GM21723 (cell line): Measurements from ENCODE around the gene PRDM15.

Experiments used
- ATAC-seq: cut with Tn5 transposase; IDR thresholded peaks from one replicate; pipeline ENCODE4 v1.9.1; 2021; ENCODE audit warnings: mild to moderate bottlenecking, moderate library complexity; ENCODE audit not compliant: unreplicated experiment

Gene PRDM15

DNA sequence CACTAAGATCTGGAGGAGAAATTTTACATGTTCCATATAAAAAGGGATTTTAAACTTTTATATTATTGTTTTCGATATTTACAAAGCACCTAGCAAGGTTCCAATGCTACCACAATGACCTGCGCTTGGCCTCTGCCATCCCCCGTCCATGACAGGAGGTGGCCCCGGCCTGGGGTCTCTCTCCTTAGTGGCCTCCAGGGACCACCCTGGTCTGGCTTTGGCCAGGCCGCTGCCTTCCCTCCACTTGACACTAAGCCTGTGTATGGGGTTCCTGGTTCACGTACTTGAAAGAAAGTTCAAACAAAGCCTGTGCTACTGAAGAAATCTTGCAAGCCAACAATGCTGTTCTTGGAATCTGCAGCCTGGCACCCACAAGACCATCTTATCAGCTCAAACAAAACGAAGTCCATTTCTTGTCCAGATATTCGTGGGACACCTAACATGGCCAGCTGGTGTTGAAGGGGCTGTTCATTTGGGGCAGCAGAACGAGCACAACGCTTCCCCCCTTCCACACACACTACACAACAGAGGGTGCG, 12.8 kb downstream of the PRDM15 start:
- ATAC-seq, result no peak

DNA sequence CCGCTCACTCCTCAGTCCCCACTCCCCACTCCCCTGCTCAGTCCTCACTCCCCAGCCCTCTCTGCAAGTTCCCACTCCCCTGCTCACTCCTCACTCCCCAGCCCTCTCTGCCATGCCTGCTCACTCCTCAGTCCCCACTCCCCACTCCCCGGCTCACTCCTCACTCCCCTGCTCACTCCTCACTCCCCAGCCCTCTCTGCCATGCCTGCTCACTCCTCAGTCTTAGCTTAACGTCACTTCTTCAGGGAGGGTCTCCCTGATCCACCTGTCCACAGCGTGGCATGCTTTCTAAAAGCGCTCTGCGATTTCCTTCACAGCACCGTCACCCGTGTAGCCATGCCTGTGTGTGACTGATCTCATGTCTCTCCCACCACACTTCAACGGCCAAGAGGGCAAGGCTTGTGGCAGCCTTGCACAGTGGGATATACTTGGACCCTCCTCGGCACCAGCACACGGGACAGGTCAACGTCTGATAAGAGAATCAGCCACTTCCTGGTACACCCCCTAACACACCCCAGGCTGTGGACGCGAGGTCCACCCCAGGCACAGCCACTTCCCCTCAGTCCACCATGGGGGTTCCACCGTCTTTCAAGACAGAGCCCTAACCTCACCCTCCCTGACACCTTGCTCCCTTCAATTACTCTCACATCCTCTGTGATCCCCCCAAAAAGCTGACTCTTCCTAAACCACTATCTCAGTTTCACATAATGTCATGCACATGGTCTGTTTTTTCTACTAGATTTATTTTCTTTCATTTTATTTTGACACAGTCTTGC, 14.0 kb downstream of the PRDM15 start:
- ATAC-seq, result peak; percentile 71

DNA sequence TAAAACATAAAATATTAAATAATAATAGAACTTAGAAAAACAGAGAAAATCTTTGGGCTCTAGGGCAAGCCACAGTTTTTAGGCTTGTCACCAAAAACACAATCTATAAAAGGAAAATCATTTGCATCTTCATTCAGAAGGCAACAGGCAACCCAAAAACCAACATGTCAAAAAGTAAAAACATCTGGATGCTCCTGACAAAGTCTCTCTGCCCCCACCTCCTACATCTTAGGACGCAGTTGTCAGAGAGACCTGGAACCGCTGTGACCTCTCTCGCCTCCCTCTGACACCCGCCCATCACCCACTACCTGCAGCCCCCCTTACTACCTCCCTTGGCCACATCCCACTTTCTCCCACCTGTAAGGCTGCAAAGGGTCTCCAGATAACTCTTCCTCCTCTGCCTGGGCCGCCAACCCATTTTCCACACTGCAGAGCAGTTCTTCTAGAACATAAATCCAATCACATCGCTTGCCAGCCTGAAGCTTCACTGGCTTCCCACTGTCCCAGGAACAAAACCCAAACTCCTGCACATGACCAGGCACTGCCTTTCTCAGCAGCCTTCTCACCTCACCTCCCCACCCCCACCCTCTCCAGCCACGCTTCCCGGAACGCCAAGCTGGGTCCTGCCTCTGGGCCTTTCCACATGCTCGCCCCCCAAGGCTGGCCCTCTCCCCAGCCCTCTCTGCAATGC, 14.7 kb downstream of the PRDM15 start:
- no peak for ATAC-seq

DNA sequence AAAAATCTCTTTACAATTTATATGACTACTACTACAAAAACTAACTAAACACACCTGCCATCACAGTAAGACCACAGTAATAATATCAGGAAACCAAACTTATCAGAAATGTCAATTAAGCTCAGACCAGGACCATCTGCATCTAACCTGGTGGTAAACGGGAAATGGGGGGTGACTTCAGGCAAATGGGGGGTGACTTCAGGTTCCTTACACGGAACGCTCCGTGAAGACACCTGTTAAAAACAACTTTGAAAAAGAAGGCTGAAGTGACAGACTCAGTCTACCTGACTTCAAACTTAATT, 15.8 kb downstream of the PRDM15 start:
- no peak for ATAC-seq

DNA sequence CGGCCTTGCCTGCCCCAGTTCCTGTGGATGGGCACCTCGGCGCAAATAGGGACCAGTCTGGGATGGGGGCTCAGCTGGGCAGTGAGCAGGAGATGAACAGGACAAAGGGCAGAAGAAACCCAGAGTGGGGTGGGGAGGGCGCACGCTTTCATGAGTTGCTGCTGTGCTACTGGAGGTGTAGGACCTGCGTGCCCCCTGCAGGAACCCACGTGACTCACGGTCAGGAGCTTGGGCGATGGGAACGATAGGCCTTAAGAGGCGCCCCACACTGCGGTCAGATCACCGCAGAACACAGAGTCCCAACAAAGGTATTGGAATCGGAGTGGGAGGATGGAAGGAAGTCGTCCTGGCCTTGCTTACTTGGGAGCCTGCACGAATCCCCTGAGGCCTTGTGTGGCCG, 17.2 kb downstream of the PRDM15 start:
- ATAC-seq, result no peak

DNA sequence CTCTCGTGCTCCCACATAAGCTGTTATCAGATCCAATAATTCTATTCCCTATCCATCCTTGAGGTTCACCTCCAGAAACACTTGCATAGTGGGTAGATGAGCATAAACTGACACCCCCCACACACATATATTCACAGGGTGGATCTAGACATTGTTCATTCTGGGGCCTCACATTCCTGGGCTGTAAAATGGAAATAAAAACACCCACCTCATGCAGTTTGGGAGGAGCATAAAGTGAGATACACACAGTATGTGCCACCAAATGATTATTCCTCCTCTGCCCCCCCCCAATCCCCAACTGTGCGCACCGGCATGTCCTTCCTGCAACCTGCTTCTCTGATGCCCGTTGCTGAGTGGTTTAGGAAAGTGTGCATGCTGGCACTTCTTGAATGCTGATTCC, 17.9 kb downstream of the PRDM15 start:
- no peak for ATAC-seq

DNA sequence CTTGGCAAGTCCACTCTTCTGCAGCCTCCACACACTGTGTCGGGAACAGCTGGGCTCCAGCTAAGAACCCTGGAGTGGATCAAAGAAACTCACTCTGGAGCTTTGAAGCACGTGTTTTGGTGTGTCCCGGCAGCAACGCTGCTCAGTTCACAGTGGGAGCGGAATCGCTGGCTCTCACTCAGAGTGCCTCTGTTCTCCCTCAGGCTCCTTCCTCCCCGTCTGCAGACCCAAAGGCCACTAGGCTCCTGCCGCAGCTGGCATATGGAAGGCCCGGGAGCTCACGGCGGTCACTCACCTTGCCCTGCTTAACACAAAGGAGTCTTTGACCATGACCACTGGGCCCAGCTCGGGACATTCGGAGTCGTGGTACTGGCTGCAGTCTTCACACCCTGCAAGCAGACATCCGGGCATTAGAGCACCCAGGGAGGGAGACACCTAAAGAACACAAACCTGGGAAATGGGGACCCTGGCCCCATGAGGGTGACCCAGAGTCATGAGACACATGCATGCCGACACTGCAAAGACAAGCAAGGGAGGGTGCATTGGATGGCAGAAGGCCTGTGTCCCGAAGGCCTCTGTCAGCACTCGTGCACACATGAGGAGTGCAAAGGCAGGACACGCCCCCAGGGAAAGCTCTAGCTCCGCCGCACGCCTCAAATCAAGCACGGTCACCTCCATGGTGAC, 19.7 kb downstream of the PRDM15 start:
- ATAC-seq, result no peak

DNA sequence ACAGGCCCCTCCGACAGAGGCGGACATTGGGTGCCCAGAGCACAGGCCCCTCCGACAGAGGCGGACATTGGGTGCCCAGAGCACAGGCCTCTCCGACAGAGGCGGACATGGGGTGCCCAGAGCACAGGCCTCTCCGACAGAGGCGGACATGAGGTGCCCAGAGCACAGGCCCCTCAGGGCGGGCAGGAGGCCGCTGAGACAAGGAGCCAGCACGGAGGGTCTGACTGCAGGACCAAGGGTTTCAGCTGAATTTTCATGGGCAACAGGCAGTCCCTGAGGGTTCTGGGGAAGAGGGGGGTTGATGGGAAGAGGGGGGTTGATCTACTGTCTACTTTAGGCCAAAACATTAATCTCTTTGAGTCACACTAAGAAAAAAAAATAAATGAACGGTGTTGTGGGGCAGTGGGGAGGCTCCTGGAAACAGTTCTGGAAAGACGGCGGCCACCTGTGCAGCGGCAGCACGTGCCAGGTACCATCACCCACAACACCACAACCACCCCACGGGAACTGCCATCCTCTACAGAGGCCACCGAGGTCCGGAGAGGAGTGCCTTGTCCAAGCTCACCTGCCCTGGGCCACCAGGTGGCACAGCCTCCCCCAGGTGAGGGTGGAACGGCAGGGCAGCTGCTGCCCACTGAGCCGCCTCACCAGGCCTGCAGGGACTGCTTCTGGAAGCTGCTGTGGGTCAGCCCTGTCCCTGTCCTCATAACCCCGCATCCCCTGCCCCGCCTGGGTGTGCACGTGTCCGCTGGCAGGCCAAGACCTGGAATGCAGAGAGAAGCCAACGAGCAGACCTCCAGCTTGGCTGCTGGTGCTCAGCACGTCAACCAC, 20.5 kb downstream of the PRDM15 start:
- ATAC-seq, result no peak

DNA sequence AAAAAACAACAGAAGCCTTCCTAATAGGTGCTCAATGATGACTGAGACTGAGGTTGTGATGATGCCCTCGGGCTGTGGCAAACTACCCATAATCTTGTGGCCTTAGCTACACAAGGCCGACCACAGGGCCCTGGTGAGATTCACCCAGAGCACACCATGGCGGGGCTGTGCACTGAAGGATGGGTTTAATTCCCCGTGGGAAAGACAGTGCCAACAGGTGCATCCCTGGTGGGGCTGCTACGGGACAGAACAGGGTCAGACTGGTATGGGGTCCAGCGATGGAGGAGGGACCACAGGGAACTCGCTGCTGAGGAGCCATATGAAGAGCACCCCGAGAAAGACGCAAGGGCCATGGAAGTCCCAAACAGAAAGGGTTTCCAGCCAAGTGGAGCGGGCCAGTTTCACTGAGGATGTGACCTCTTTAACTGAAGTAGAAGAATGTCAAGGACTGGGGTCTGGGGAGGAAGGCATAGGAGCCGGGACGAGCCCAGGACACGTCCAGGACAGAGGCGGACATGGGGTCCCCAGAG, 21.3 kb downstream of the PRDM15 start:
- ATAC-seq, result no peak

DNA sequence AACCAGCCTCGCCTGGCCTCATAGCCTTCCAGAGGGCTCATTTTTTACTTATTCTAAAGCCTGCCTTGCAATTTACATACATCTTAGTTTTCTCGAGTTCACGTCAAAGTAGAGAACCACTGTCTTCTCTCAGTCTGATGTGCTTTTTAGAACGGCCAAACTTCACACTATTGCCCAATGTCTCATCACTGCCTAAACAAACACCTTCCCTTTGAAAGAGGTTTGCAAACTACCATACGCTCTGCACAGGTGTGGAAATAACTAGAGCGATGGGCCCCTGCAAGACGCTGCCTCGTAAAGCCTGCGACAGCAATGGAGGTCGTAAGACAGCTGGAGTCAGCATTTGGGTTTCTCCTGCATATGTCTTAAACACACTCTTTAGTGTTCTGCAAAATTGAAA, 22.6 kb downstream of the PRDM15 start:
- ATAC-seq, result no peak

DNA sequence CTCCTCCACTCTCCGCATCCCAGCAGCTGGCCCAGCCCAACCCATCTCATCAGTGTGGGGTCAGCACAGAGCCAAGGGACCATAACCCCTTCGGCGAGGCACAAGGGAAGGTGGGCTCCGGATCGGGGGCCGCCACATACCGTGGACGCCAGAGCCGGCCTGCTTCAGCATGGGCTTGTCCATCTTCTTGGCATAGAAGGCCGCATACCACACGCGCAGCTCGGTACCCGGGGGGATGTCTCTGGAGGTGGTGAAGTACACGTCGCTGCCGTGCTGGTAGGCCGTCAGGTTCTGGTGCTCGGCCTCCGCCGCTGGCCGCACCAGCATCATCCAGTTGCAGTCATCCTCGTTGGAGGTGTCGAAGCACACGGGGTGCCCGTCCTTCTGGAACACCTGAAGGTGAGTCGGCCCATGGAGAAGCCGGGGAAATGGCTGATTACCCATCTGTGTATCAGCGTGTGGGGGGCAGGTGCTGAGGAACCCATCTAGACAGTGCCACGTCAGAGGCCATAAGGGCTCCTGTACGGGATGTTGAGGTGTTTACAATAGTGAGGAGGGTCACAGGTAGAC, 24.6 kb downstream of the PRDM15 start:
- ATAC-seq, result no peak

DNA sequence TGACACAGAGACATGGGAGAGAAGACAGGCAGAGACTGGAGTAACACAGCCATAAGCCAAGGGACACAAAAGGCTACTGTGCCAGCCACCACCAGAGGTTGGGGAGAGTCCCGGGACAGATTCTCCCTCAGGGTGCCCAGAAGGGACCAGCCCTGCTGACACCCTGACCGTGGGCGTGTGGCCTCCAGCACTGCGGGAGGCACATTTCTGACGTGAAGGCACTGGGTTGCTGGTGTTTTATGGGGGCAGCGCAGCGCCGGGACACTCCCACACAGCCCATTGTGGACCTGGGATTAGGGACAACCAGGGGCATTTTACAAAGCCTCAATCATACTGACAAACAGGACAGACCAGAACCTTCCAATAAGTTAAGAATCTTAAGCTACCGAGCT, 26.2 kb downstream of the PRDM15 start:
- no peak for ATAC-seq

DNA sequence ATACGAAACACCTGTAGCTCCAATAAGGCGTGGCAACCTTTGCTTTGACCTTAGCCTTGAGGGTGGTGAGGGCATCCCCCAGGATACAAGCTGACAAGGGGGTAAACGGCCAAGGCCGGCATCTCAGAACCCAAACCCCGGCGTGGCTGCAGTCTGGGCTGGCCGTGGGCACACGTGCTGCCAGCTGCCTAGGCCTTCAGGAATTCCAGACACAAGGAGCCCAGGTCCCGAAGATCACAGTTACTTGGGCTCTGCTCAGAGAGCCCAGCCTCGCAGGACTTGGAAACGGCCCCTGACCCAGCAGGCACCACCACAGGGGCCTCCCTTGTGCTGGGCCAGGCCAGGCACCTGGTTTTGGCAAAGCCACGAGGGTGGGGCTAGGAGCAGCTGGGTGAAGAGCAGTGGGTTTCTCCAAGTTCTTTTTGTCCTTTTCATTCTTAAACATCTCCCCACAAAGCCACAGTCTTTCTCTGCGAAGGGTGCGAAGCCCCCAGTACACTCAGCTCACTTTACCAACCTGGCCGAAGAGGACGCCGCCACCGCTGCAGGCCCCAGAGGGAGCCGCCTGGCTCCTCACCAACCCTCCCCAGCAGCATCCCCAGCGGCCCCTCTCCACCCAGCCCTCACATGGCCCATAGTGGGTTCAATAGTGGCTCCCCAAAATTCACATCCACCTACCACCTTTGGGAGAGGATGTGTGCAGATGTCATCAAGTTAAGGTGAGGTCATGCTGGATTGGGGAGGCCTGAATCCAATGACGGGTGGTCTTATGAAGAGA, 26.8 kb downstream of the PRDM15 start:
- no peak for ATAC-seq

DNA sequence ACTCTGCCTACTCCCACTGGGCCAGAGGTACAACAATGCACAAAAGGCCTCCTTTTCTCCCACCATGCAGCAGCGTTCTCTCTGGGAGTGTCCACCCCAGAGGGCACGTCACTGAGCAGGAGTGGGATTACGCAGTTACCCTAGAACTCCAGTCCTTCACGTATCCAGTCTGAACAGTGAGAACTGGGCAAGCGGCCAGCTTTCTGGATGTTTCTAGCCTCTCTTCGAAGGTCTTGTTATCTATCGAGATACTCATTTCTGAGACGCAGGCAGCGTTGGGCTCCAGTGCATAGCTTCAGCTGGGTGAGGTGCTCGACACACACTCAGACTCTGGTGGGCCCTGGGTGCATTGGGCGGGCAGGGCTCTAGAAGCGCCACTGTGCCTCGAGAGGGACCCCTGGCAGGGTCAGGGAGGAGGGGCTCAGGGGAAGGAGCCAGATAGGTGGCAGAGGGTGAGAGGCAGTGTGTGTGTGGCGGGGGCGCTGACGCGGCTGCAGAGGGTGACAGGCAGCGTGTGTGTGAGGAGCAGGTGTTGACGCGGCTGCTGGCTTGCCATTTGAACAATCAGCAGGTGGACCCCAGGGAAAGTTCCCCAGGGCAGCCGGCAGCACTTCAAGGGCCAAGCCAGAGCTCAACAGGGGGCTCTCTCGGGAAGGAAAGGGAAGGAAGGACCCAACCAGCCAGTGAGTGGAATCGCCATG, 27.9 kb downstream of the PRDM15 start:
- ATAC-seq, result no peak

DNA sequence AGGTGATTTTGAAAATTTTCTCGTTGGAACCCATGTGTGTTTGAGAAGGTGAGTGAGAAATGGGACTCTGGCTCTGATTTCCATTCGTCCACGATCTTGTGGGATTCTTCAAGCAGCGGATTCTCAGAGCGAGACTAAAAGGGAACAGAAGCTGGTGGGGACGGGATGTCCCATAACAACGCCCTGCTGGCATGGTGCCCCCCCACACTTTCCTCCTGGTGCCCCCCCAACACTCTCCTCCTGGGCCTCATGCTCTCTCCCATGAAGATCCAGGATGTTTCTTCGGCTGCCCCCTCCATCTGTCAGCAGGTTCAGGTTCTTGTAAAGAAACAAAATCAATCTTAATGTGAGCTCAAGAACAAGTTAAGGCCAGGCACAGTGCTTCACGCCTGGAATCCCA, 29.1 kb downstream of the PRDM15 start:
- no peak for ATAC-seq

DNA sequence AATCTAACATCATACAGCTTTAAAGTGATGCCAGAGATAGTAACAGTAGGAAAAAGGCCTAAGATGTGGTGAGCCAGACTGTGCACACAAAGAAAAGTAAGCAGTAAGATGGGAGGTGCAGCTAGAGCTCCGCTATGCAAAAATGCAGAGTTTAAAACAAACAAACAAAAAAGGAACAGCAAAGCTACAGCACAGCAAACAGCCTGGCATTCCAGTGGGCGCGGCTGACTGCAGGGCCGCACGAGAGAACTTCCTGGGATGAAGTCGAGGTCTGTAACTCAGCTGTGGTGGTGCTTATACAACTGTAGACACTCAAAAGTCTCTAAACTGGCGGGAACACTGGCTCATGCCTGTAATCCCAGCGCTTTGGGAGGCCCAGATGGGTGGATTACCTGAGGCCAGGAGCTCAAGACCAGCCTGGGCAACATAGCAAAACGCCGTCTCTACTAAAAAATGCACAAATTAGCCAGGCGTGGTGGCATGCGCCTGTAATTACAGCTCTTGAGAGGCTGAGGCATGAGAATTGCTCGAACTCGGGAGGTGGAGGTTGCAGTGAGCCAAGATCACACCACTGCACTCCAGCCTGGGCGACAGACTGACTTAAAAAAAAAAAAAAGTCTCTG, 30.1 kb downstream of the PRDM15 start:
- no peak for ATAC-seq

DNA sequence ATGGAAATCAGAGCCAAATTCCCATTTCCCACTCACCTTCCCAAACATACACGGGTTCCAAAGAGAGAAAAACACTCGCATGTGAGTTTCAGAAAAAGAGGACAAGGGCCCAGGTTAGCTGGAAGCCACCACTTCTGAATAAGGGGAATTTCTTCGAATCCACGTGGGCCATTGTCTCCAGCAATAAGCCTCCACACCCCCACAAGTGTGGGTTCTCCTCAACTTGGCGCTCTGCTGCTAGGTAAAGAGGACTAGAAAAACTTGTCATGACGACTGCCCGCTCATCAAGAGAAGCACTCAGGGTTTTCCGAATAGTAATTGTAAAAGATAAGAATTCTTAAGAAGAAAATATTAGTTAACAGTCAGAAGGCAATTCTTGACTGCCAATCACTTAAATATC, 30.6 kb downstream of the PRDM15 start:
- ATAC-seq, result no peak

DNA sequence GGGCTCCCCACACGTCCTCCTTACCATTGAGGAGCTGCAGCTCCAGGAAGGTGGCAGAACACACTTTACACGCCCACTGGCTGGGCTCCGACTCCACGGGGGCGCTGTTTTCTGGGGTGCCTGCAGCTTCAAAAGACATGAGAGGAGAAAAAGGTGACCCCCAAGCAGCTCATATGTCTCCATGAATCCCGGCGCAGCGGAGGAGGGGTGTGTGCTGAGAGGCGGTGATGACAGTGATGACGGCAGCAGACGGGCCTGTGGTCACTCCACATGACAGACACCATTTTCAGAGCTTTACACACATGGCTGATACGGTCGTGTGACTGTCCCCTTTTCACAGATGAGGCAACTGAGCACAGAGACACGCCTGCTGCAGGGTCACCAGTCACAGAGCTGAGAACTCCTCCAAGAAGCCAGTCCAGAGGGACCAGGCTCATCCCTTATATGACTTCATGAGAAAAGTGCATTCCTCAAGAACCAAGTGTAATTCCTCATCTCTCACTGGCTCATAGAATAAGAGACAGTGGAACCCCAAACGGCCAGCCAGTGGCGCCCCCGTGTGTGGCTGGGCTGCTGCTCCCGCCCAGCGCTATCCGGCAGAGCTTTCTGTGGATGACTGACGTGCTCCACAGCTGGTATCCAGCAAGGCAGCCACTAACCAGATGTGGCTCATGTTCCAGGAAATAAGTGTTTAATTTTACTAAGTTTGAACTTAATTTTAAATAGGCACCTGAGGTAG, 31.9 kb downstream of the PRDM15 start:
- no peak for ATAC-seq
